ENCODE results near the gene NDUFV1.
"Not testable (repeated sequence)": the region's sequence is repeated elsewhere in the genome, so short reads cannot be mapped to it uniquely, and the experiment has no call there.

The NDUFV1 gene

DNA sequence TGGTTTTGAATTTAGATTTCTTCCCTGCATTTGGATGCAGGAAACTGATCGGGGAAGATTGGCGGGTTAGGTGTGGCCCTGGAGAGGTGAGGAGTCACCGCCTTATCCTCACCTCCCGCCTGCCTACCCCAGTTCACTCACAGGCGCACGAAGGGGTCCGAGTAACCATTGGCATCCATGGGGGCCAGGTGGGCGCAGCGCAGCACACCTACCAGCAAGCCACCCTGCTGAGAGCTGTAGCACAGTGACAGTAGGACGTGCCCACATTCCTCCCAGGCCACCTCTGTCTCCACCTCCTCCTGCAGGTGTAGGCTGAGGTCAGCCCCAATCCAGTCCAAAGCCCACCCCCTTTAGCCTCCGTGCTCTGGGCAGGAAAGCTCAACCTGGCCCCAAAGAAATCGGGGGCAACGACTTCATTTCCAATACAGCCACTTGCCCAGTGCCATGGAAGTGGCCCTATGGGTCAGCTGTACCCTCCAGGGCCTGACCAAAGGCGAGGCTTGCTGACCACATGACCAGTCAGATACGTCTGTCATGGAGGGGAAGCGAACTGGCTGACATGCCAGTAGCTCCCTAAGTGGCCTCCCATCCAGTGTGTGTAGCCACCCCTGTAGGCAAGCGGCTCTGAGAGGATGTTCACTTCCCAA is 6.7 kb downstream of the NDUFV1 start:
- peak overlapping the region; percentile 74 for H3K4me3 Mint-ChIP-seq
- H3K27ac Mint-ChIP-seq, result peak overlapping the region; percentile 95
- H3K9me3 Mint-ChIP-seq, result no peaks in the 10 kb centered on the region
- peaks cover 29% of the 10 kb centered on the region for H3K36me3 Mint-ChIP-seq (ENCODE audit: low read depth)
- H3K27me3 Mint-ChIP-seq, result no peaks in the 10 kb centered on the region
- peaks cover 32% of the 10 kb centered on the region for H3K4me1 Mint-ChIP-seq (ENCODE audit: low read depth)

DNA sequence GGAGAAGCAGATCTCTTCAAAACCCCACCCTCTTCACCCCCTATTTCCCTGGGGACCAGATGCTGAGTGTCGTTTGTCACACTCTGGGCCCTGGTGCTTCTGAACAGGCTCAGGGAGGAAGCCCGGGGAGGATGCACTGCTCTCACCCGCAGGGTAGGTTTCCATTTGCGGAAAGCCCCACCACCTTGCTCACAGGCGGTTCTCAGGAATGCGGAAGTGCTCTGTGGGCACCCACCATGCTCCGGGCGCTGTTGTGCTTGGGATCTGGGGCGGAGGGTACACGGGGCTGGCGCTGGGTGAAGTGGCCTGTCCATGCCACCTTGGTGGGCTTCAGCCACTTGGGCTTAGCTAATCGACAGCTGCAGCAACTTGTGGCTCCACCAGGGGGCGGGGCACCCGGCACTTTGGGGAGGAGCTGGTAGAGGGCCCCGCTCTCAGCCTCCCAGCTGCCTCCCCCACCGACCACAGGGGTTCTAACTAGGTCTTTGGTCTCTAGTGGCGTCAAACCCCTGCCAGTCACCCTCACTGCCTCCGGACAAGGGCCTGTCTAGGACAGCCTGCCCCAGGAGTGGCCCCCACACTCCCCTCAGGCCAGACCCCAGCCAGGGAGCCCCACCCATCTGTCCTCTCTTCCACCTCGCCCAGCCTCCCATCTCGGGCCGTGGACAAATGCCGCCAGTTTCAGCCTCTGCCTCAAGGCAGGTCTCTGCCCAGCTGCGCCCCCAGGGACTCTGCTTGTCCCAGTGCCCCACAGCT is 7.4 kb downstream of the NDUFV1 start:
- peak overlapping the region; percentile 95 for H3K27ac Mint-ChIP-seq
- H3K27me3 Mint-ChIP-seq, result no peaks in the 10 kb centered on the region
- peaks cover 27% of the 10 kb centered on the region for H3K4me1 Mint-ChIP-seq (ENCODE audit: low read depth)
- peak overlapping the region; percentile 74 for H3K4me3 Mint-ChIP-seq
- peaks cover 22% of the 10 kb centered on the region for H3K36me3 Mint-ChIP-seq (ENCODE audit: low read depth)
- H3K9me3 Mint-ChIP-seq, result no peaks in the 10 kb centered on the region

GRCh38 chr11:67614730-67615714 is 8.3 kb downstream of the NDUFV1 start:
- peak overlapping the region; percentile 74 for H3K4me3 Mint-ChIP-seq
- H3K4me1 Mint-ChIP-seq (ENCODE audit: low read depth), result peaks cover 27% of the 10 kb centered on the region
- H3K36me3 Mint-ChIP-seq (ENCODE audit: low read depth), result peaks cover 16% of the 10 kb centered on the region

GRCh38 chr11:67615728-67616430 is 9.1 kb downstream of the NDUFV1 start:
- no peaks in the 10 kb centered on the region for H3K9me3 Mint-ChIP-seq
- H3K4me1 Mint-ChIP-seq (ENCODE audit: low read depth), result peaks cover 27% of the 10 kb centered on the region

More at GRCh38 chr11:67614730-67615714, 8.3 kb downstream of the NDUFV1 start:
- Mint-ChIP-seq H3K27ac (peak overlapping the region; percentile 95), H3K27me3 (no peaks in the 10 kb centered on the region), H3K9me3 (no peaks in the 10 kb centered on the region)

DNA sequence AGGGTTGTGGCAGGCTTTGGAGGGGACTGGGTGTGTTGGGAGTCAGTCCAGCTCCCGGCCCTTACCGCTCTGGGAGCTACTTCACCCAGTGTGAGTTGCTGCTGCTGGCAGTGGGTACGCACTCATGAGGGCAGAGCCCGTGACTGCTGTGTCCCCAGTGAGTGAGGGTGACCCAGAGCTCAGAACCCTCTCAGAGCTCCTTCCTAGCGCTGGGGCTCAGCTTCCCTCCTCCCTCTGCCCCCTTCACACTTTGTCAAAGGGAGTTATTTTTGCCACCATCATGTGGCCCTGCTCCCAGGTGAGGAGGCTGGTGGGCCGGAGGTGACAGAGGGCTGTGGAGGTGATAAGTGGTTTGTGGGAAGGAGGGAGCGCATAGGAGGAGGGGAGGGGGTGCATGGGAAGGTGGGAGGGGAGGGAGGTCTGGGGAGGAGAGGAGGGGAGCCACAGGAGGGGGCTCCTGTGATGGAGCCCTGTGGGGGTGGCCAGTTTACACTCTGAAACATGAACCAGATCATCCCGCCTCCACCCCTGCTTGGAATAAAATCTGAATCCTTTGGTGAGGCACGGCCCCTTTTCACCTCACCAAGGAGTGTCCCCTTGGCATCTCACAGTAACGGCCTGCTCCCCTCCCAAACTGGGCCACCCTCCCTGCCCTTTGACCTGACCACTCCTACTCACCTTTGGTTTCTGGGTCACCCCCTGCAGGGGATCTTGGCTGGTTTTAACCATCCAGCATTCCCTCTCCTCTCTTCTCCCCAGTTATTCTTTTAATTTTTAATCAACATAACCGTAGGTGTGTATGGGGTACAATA is 9.9 kb downstream of the NDUFV1 start:
- H3K27ac Mint-ChIP-seq, result peak overlapping the region; percentile 70
- H3K9me3 Mint-ChIP-seq, result no peaks in the 10 kb centered on the region
- peaks cover 27% of the 10 kb centered on the region for H3K4me1 Mint-ChIP-seq (ENCODE audit: low read depth)
- H3K27me3 Mint-ChIP-seq, result no peaks in the 10 kb centered on the region
- H3K36me3 Mint-ChIP-seq (ENCODE audit: low read depth), result peaks cover 10% of the 10 kb centered on the region
- peak overlapping the region; percentile 69 for H3K4me3 Mint-ChIP-seq

More at GRCh38 chr11:67615728-67616430, 9.1 kb downstream of the NDUFV1 start:
- H3K27me3 Mint-ChIP-seq, result no peaks in the 10 kb centered on the region
- H3K4me3 Mint-ChIP-seq, result peak overlapping the region; percentile 69
- peaks cover 11% of the 10 kb centered on the region for H3K36me3 Mint-ChIP-seq (ENCODE audit: low read depth)
- peak overlapping the region; percentile 70 for H3K27ac Mint-ChIP-seq

DNA sequence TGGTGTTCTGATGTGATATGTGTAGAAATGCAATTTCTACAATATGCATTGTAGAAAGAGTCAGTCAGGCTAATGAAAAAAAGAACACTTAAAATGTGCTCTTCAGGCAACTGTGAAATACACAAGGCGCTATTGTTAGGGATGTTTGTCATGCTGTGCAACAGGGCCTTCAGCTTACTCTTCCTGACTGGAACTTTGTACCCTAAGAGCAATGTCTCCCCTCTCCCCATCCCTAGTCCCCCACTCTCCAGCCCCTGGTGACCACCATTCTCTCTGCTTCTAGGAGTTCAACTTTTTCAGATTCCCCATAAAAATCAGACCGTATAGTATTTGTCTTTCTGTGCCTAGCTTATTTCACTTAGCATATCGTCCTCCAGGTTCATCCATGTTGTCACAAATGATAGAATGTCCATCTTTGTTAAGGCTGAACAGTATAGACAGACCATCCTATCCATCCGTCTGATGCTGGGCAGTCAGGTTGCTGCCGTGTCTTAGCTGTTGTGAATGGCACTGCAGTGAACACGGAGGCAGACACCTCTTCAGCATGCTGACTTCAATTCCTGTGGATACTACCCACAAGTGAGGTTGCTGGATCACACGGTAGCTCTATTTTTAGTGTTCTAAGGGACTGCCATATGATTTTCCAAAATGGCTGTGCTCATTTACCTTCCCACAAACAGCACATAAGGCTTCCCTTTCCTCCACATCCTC is 10.7 kb downstream of the NDUFV1 start:
- Mint-ChIP-seq H3K4me3 (no peak overlapping the region), H3K4me1 (ENCODE audit: low read depth) (peaks cover 27% of the 10 kb centered on the region), H3K36me3 (ENCODE audit: low read depth) (peaks cover 3% of the 10 kb centered on the region), H3K27ac (peak overlapping the region; percentile 23), H3K27me3 (no peaks in the 10 kb centered on the region), H3K9me3 (no peaks in the 10 kb centered on the region)

DNA sequence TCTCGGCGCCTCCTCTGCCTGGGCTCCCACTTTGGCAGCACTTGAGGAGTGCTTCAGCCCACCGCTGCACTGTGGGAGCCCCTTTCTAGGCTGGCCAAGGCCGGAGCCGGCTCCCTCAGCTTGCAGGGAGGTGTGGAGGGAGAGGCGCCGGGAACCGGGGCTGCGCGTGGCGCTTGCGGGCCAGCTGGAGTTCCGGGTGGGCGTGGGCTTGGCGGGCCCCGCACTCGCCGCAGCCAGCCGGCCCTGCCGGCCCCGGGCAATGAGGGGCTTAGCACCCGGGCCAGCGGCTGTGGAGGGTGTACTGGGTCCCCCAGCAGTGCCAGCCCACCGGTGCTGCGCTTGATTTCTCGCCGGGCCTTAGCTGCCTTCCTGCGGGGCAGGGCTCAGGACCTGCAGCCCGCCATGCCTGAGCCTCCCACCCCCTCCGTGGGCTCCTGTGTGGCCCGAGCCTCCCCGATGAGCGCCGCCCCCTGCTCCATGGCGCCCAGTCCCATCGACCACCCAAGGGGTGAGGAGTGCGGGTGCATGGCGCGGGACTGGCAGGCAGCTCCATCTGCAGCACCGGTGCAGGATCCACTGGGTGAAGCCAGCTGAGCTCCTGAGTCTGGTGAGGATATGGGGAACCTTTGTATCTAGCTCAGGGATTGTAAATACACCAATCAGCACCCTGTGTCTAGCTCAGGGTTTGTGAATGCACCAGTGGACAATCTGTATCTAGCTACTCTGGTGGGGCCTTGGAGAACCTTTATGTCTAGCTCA is 12.3 kb downstream of the NDUFV1 start:
- peaks cover 16% of the 10 kb centered on the region for H3K4me1 Mint-ChIP-seq (ENCODE audit: low read depth)

DNA sequence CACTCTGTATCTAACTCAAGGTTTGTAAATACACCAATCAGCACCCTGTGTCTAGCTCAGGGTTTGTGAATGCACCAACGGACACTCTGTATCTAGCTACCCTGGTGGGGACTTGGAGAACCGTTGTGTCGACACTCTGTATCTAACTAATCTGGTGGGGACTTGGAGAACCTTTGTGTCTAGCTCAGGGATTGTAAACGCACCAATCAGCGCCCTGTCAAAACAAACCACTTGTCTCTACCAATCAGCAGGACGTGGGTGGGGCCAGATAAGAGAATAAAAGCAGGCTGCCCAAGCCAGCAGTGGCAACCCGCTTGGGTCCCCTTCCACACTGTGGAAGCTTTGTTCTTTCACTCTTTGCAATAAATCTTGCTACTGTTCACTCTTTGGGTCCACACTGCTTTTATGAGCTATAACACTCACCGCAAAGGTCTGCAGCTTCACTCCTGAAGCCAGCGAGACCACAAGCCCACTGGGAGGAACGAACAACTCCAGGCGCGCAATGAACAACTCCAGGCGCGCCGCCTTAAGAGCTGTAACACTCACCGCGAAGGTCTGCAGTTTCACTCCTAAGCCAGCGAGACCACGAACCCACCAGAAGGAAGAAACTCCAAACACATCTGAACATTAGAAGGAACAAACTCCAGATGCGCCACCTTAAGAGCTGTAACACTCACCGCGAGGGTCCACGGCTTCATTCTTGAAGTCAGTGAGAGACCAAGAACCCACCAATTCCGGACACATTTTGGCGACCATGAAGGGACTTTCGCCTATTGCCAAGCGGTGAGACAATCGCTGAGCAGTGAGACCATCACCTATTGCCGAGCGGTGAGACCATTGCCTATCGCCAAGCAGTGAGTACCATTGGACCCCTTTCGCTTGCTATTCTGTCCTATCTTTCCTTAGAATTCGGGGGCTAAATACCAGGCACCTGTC is 13.2 kb downstream of the NDUFV1 start:
- not testable (repeated sequence) for H3K9me3 Mint-ChIP-seq; H3K4me3 Mint-ChIP-seq; H3K36me3 Mint-ChIP-seq (ENCODE audit: low read depth); H3K4me1 Mint-ChIP-seq (ENCODE audit: low read depth); H3K27me3 Mint-ChIP-seq; H3K27ac Mint-ChIP-seq

More for the DNA sequence above, 12.3 kb downstream of the NDUFV1 start:
- H3K36me3 Mint-ChIP-seq (ENCODE audit: low read depth); H3K4me3 Mint-ChIP-seq; H3K27me3 Mint-ChIP-seq; H3K27ac Mint-ChIP-seq; H3K9me3 Mint-ChIP-seq: not testable (repeated sequence)

- not testable (repeated sequence) for H3K27ac Mint-ChIP-seq; H3K4me3 Mint-ChIP-seq; H3K9me3 Mint-ChIP-seq; H3K4me1 Mint-ChIP-seq (ENCODE audit: low read depth); H3K36me3 Mint-ChIP-seq (ENCODE audit: low read depth); H3K27me3 Mint-ChIP-seq
Measured at GRCh38 chr11:67620621-67621020, 13.9 kb downstream of the NDUFV1 start.

- H3K4me3 Mint-ChIP-seq; H3K4me1 Mint-ChIP-seq (ENCODE audit: low read depth); H3K9me3 Mint-ChIP-seq; H3K27me3 Mint-ChIP-seq; H3K36me3 Mint-ChIP-seq (ENCODE audit: low read depth); H3K27ac Mint-ChIP-seq: not testable (repeated sequence)
Measured at GRCh38 chr11:67621928-67622327, 15.2 kb downstream of the NDUFV1 start.

- H3K27me3 Mint-ChIP-seq; H3K9me3 Mint-ChIP-seq; H3K27ac Mint-ChIP-seq; H3K36me3 Mint-ChIP-seq (ENCODE audit: low read depth); H3K4me3 Mint-ChIP-seq; H3K4me1 Mint-ChIP-seq (ENCODE audit: low read depth): not testable (repeated sequence)
Measured at GRCh38 chr11:67622905-67623304, 16.2 kb downstream of the NDUFV1 start.

DNA sequence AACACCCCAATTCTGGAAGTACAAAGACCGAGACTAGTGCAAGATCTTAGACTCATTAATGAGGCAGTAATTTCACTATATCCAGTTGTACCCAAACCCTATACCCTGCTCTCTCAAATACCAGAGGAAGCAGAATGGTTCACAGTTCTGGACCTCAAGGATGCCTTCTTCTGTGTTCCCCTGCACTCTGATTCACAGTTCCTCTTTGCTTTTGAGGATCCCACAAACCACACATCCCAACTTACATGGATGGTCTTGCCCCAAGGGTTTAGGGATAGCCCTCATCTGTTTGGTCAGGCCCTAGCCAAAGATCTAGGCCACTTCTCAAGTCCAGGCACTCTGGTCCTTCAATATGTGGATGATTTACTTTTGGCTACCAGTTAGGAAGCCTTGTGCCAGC is 17.1 kb downstream of the NDUFV1 start:
- not testable (repeated sequence) for H3K27ac Mint-ChIP-seq; H3K9me3 Mint-ChIP-seq; H3K4me1 Mint-ChIP-seq (ENCODE audit: low read depth); H3K27me3 Mint-ChIP-seq; H3K4me3 Mint-ChIP-seq; H3K36me3 Mint-ChIP-seq (ENCODE audit: low read depth)
